Prostate gland (tissue), 2 donors: ENCODE data around the gene FAM151B.

Experiments
- CTCF ChIP-seq, 4 experiments: fragments of 200-600 bp in 2 of 4; fragments of 450-650 bp in 2 of 4; sonication (generic) in 2 of 4; IDR thresholded peaks; 1 replicate in 3 of 4; 2 replicates in 1 of 4; pipeline ENCODE4 v1.5.1; 2016 to 2019; ENCODE audit warnings: antibody characterized with exemption in 4 of 4, mild to moderate bottlenecking in 2 of 4, moderate library complexity in 2 of 4
- POLR2A ChIP-seq: fragments of 450-650 bp; IDR thresholded peaks from one replicate; pipeline ENCODE4 v1.6.1; 2016; ENCODE audit warnings: antibody characterized with exemption, mild to moderate bottlenecking
- POLR2AphosphoS5 ChIP-seq: sonication (generic); formaldehyde crosslinking; IDR thresholded peaks from one replicate; pipeline ENCODE4 v1.6.1; 2017; ENCODE audit warnings: antibody characterized with exemption

GRCh38 chr5:80468131-80468530 lies 19.8 kb upstream of the FAM151B start:
- TF ChIP-seq POLR2A (no peak), CTCF (IDR thresholded peaks at IDR 0.05) (no peak), POLR2AphosphoS5 (no peak)
